ENCODE measurements around the gene SCUBE3.

The SCUBE3 gene

GRCh38 chr6:35214869-35215664 lies 1.3 kb downstream of the SCUBE3 start:
- DNase-seq: no peak

GRCh38 chr6:35215665-35216411 lies 2.1 kb downstream of the SCUBE3 start:
- no peak for DNase-seq

- no peak for DNase-seq
Measured at GRCh38 chr6:35216412-35216732, 2.6 kb downstream of the SCUBE3 start.

GRCh38 chr6:35216851-35217811 lies 3.4 kb downstream of the SCUBE3 start:
- DNase-seq: no peak

- no peak for DNase-seq
Measured at GRCh38 chr6:35218021-35218420, 4.3 kb downstream of the SCUBE3 start.

- no peak for DNase-seq
Measured at GRCh38 chr6:35218456-35218855, 4.7 kb downstream of the SCUBE3 start.

GRCh38 chr6:35219683-35220326 lies 6.0 kb downstream of the SCUBE3 start:
- DNase-seq: peak; percentile 74

GRCh38 chr6:35220711-35221110 lies 7.0 kb downstream of the SCUBE3 start:
- DNase-seq: no peak

GRCh38 chr6:35223396-35223795 lies 9.6 kb downstream of the SCUBE3 start:
- DNase-seq: no peak

- no peak for DNase-seq
Measured at GRCh38 chr6:35224720-35225119, 11.0 kb downstream of the SCUBE3 start.

- DNase-seq: peak; percentile 39
Measured at GRCh38 chr6:35228481-35228880, 14.7 kb downstream of the SCUBE3 start.

GRCh38 chr6:35229304-35229703 lies 15.5 kb downstream of the SCUBE3 start:
- no peak for DNase-seq

GRCh38 chr6:35230498-35230897 lies 16.7 kb downstream of the SCUBE3 start:
- DNase-seq: no peak

GRCh38 chr6:35230950-35231349 lies 17.2 kb downstream of the SCUBE3 start:
- no peak for DNase-seq

GRCh38 chr6:35231563-35231962 lies 17.8 kb downstream of the SCUBE3 start:
- no peak for DNase-seq

GRCh38 chr6:35234901-35235300 lies 21.1 kb downstream of the SCUBE3 start:
- DNase-seq: no peak

GRCh38 chr6:35236223-35236622 lies 22.5 kb downstream of the SCUBE3 start:
- DNase-seq: no peak

GRCh38 chr6:35237476-35237875 lies 23.7 kb downstream of the SCUBE3 start:
- DNase-seq: no peak

- DNase-seq: no peak
Measured at GRCh38 chr6:35238843-35239289, 25.1 kb downstream of the SCUBE3 start.

- DNase-seq: no peak
Measured at GRCh38 chr6:35239581-35239980, 25.8 kb downstream of the SCUBE3 start.

- DNase-seq: peak; percentile 52
Measured at GRCh38 chr6:35240838-35241801, 27.4 kb downstream of the SCUBE3 start.

Data from COR-L47 (cell line).